GM21786 (cell line): Measurements from ENCODE around the gene CUEDC2.
A peak's percentile ranks its signal among the peaks of the same experiment; 100 is the strongest.

Experiments used
- ATAC-seq: cut with Tn5 transposase; IDR thresholded peaks from one replicate; pipeline ENCODE4 v1.9.1; 2021; ENCODE audit not compliant: unreplicated experiment

CUEDC2 gene

DNA sequence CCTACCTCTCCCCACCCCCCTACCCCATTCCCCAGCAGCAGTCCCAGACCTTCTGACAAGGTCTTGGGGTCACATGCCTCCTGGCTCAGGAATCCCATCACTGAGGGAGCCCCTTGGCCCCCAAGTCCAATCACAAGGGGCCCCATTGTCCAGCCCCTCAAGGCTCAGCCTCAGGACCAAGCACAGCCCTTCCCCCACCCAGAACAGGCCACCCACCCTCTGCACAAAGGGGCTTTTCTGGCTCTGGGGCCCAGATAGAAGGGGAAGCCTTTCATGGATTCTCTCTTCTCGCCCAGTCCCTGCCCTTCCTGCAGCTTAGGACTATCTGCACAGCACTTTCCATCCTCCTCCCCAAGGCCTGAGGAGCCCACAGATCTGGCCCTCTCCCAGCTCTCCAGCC is 6.9 kb downstream of the CUEDC2 start:
- no peak for ATAC-seq

DNA sequence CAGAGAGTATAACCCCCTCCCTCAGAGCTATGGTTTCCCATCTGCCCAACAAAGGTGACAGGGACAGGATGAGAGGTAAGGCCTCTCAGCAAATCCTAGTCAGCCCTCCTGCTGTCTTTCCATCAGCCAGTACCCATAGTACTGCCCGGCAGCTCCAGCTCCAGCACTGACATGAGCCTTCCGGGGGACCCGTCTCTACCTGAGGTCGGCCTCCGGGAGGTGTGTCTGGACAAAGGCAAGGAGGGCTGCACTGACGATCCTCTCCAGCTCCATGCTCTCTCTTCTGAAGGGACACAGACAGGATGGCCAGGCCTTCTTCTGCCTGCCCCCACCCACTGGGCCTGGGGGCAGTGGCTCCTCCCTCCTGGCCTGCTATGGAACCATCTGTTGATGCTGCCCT is 7.5 kb downstream of the CUEDC2 start:
- no peak for ATAC-seq

DNA sequence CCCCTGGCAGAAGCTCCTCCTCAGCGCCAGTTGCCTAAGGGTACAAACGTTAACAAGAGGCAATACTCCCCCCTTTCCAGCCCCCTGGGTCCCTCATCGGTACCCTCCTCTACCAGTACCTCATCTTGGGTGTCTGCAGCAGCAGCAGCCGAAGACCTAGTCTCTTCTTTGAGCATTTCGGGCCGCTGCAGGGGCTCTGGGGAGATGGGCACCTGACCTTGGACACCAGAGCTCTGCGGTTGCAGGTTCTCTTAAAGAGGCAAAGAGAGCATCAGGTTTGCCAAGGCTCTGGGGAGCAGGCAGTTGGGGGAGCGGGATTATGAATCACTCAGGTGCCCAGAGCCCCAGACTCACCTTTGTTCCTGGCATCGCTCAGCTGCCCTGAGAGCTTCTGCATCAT is 8.2 kb downstream of the CUEDC2 start:
- ATAC-seq = no peak

DNA sequence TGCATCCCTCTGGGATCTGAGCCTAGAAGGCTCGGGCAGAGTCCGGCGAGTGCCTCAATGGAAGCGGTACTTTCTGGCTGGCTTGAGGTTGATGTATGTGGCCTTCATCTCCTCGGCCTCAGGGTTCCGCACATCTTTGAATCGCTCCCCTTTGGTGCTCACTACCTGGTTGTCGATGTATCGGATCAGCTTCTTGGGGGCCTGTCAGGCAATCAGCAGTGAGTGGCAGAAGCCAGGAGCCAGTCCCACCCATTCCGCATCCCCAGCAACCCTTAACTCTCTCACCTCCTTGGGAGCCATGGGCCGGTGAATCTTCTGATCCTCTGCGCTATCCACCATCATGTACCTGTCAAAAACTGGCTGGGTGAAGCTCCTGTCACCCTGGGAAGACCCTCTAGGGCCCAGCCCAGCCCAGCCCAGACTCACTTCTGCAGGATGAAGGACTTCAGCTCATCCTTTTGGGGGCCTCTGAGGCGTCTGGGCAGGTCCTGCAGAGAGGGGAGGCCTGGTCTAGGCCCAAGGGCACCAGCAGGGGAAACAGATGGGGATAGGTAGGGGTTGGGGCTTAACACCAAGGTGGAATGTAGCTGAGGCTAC is 8.9 kb downstream of the CUEDC2 start:
- no peak for ATAC-seq

- ATAC-seq = no peak
Observed at GRCh38 chr10:102422545-102423129, 9.7 kb downstream of the CUEDC2 start.

DNA sequence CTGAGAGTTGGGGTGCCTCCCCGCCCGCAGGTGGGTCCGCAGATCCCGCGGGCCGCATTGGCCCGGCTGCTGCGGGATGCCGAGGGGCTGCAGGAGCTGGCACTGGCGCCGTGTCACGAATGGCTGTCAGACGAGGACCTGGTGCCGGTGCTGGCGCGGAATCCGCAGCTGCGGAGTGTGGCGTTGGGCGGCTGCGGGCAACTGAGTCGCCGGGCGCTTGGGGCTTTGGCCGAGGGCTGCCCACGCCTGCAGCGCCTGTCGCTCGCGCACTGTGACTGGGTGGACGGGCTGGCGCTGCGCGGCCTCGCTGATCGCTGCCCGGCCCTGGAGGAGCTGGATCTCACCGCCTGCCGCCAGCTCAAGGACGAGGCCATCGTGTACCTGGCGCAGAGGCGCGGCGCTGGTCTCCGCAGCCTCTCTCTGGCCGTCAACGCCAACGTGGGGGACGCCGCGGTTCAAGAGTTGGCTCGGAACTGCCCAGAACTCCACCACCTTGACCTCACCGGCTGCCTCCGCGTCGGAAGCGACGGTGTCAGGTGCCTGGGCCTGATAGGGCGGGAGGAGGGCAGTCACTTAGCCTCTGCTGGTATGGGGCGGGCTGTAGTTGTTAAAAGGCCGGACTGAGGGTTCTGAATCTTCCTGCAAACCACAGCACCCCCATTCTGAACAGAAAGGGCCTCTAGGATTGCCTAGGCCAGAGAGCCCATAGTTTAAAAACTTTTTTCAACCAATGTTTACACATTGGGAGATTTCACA is 10.4 kb downstream of the CUEDC2 start:
- no peak for ATAC-seq

DNA sequence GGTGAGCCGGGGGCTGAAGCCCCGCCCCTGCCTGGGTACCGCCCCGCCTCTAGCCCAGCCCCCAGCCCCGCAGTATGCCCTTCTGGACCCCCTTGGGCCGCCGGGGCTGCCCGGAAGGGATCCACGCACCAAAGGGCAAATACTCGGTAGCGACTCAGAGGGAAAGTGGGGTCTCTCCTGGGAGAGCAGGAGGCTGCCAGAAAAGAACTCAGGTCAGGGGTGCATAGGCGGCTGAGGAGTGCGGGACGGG is 10.9 kb downstream of the CUEDC2 start:
- ATAC-seq = no peak

DNA sequence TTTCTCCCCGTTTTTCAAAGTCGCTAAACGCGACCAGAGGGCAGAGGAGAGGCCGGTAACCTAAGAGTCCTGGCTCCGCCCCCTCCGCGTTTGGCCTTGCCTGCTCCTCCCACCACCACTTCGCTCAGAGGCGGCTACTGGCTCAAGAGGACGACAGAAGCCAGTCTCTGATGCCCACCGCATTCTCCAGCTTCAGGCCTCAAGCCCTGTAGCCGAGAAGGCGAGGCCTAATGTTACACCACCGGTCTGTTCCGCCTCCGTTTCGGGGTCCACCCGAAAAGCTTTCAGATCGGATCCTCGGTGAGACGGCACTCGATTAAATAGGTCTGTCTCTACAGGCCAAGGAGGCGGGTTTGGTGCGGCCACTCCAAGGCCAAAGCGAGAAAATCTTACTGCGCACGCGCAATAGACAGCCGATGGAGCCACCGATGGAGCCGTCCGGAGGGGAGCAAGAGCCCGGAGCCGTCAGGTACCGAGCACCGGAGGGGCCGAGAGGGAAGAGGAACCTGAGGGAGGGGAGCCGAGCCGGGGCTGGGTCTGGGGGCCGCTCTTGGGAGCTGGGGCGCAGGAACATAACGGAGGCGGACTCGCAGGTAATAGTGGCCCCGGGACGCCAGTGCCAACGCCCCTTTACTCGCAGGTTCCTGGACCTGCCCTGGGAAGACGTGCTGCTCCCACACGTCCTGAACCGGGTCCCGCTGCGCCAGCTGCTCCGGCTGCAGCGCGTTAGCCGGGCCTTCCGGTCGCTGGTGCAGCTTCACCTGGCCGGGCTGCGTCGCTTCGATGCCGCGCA is 11.5 kb downstream of the CUEDC2 start, which contains the start of gene FBXL15:
Gene FBXL15, plus strand, starts transcription at position 123 of the 793 bp plus-strand sequence. Its CDS starts 294 bp downstream, at position 417.
- ATAC-seq = peak; percentile 63

- no peak for ATAC-seq
Observed at GRCh38 chr10:102420181-102420713, 12.1 kb downstream of the CUEDC2 start.

DNA sequence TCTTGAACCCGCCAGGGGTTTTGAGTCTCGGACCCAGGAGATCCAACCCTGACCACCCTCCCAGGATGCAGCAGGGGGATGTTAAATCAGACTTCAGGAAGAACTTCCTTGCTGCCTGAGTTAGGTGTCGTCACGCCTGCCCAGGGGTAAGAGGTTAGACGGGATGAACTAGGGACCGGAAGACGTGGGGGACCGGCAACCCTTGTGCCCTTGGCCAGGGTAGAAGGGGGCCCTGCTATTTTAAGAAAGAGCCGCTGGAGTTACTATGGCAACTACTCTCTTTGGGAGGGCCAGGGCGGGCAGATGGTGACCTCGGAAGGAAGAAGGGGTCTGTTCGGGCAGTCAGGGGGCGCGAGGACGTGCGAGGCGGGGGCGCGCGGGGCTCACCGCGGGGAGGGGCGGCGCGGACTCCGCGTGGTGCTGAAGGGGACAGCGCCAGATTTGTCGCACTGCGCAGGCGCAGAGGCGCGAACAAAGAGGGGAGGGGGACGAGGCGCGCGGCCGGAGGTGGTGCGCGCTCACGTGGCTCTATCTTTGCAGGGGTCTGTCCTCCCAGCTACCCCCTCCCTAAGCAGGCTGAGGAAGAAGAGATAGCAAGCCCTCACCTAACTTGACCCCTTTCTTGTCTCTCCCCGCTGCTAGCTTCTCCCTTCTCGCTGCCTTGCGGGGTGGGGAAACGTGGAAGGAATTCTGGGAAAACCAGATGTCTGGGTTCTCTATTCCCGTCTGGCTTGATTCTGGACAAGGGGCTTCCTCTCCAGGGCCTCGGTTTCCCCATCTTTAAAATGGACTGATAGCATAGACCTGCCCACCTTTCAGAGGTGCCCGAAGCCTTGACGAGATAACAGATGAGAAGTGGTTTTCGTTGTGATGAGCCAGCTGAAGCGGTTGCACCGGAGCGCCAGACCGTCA is 12.8 kb downstream of the CUEDC2 start:
- ATAC-seq = no peak

DNA sequence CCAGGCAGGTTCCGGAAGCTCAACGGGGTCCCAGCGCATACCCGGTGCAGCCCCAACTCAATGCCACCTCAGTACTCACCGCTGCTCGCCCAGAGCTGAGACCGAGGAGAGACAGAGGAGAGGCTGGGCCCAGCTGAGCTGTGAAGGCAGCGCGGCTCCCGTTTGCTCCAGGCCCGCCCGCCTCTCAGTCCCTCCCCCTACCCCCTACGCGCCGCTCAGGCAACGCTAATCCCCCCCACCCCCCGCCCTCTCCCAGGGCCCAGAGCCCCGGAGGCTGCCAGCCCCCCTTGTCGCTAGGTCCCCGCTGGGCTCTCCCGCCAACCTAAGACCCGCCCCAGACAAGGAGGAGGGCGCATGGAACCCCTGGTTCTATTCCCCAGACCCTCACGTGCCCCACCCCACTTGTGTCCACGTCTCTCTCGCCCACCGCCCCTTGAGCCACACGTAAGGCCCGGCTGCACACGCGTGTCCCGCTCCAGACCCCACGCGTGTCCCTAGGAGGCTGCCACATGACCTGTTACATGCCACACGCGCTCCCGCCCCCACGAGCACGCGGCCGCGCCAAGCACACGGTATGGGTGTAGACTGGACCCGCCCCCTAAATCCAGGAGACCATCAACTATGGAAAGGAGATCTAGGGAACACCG is 13.6 kb downstream of the CUEDC2 start, which contains the start of gene PSD:
Gene PSD, minus strand, starts transcription at position 164 of the 647 bp plus-strand sequence. CDS start 1,747 bp downstream, outside the sequence.
- ATAC-seq = no peak

- ATAC-seq = no peak
Observed at GRCh38 chr10:102416695-102417094, 15.7 kb downstream of the CUEDC2 start.

DNA sequence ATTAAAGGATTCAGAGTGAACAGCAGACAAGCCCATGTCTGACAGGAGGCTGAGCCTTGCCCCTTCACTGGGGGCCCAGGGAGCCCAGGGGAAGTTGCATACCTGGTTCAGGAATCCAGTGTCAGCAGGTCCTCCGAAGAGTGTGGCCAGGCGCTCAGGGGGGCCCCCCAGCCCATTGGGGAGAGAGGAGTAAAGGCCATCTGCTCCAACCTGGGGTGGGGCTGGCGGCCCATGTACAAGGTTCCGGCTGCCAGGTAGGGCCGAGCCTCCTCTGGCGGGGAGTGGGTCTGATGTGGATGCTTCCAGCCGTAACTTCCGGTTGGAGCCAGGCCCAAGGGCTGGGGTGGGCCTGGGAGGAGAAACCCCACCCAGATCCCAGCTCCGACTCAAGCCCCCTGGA is 16.1 kb downstream of the CUEDC2 start:
- no peak for ATAC-seq

GRCh38 chr10:102414749-102415148 is 17.6 kb downstream of the CUEDC2 start:
- ATAC-seq = no peak

GRCh38 chr10:102413806-102414561 is 18.4 kb downstream of the CUEDC2 start:
- ATAC-seq = no peak

- ATAC-seq = no peak
Observed at GRCh38 chr10:102413053-102413705, 19.2 kb downstream of the CUEDC2 start.

DNA sequence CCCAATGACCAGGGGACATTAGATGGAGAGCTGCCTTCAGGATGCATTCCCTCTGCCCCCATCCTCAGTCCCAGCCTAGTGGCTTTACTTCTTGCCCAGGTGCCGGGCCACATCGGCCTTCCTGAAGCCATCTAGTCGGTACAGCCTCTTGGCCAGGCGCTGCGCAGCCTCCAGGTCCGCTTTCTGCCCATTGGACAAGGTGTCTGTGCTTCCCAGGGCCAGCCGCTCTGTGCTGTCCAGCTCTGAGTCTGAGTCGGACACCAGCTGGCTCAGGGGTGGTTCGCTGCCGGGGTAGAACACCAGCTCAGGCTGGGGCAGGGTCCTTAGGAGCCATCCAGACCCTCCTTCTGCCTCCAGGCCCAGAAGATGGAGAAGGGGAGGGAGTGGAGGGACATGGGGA is 20.1 kb downstream of the CUEDC2 start:
- no peak for ATAC-seq
